ENCODE measurements around the gene DNAH10. TPM values are rescaled to one million over a fixed set of nuclear protein-coding genes. Genes with fewer than 3 reads are reported as not detected.

Gene DNAH10
- total and polyA plus RNA-seq, 9 donors: 0.05 to 20.2 (median 0.72) TPM

DNA sequence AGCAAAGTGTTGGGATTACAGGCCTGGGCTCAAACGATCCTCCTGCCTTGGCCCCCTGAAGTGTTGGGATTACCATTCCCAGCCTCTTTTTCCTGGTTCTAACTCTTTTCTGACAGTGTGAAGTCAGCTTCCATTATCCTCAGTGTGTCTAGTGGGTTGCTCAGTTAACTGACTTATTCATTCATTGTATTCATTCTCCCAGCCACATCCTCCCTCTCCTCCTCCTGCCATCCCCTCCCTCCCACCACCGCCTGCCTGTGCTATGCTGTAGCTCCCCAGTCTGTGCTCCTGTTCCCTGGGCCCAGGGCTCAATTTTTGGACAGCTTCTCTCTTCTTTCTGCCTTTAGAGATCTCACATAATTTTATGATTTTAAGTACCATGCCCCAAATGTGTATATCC is 30.5 kb upstream of the DNAH10 start:
- H3K4me1 ChIP-seq (ENCODE audit: insufficient read depth): no peaks in the 10 kb centered on the region
- no peak for DNase-seq
- no peaks in the 10 kb centered on the region for H3K36me3 ChIP-seq
- no peak overlapping the region for H3K4me3 ChIP-seq
- no peak for TF ChIP-seq EP300 (IDR thresholded peaks at IDR 0.05)
- TF ChIP-seq, protein P1, sequence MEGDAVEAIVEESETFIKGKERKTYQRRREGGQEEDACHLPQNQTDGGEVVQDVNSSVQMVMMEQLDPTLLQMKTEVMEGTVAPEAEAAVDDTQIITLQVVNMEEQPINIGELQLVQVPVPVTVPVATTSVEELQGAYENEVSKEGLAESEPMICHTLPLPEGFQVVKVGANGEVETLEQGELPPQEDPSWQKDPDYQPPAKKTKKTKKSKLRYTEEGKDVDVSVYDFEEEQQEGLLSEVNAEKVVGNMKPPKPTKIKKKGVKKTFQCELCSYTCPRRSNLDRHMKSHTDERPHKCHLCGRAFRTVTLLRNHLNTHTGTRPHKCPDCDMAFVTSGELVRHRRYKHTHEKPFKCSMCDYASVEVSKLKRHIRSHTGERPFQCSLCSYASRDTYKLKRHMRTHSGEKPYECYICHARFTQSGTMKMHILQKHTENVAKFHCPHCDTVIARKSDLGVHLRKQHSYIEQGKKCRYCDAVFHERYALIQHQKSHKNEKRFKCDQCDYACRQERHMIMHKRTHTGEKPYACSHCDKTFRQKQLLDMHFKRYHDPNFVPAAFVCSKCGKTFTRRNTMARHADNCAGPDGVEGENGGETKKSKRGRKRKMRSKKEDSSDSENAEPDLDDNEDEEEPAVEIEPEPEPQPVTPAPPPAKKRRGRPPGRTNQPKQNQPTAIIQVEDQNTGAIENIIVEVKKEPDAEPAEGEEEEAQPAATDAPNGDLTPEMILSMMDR (IDR thresholded peaks at IDR 0.05): no peak
- TF ChIP-seq POLR2A (IDR thresholded peaks at IDR 0.05): no peak
- 86 to 94% (median 93%) methylated on average over 2 of the region's 2 CpGs for WGBS, 3 donors
- H3K27me3 ChIP-seq: no peaks in the 10 kb centered on the region
- no peak overlapping the region for H3K27ac ChIP-seq
- intact Hi-C loops (cut with DNase I): no loop called here
- H3K9me3 ChIP-seq: no peaks in the 10 kb centered on the region

DNA sequence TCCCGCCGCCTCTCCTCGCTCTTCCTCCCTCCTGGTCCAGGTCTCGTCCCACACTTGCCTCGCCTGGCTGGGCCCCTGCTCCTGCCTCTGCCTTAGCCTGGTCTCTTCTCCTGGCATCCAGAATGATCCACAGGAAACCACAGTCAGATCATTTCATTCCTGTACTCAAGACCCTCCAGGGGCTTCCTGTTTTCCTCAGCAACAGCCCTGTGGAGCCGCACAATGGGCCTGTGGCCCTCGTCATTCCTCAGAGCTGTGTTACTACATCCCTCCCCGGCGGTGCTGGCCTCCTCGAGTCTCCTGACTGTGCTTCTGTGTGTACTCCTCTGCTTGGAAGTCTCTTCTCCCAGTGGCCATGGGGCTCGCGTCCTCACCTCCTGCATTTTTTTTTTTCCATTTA is 29.9 kb upstream of the DNAH10 start:
- H3K36me3 ChIP-seq: no peaks in the 10 kb centered on the region
- no peak for DNase-seq
- H3K27ac ChIP-seq: no peak overlapping the region
- H3K4me1 ChIP-seq (ENCODE audit: insufficient read depth): no peaks in the 10 kb centered on the region
- WGBS, 3 donors: 94 to 95% (median 95%) methylated on average over 12 of the region's 12 CpGs
- no peak overlapping the region for H3K4me3 ChIP-seq
- intact Hi-C loops (cut with DNase I): no loop called here
- no peaks in the 10 kb centered on the region for H3K9me3 ChIP-seq
- no peaks in the 10 kb centered on the region for H3K27me3 ChIP-seq
- TF ChIP-seq EP300 (IDR thresholded peaks at IDR 0.05): no peak

DNA sequence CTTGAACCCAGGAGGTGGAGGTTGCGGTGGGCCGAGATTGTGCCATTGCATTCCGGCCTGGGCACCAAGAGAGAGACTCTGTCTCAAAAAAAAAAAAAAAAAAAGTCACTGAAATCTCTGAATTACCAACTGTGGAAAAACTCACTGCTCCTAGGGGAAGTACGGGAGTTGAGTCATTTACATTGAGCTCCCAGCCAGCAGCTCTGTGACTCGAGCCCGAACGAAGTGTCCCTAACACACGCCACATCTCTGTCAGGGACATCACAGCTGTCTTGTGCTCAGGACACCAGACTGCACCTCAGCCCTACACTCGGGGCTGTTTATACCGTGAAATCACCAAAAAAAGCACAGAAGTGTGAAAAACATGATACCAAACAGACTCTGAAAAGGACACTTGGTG is 28.9 kb upstream of the DNAH10 start:
- no peak overlapping the region for H3K27ac ChIP-seq
- DNase-seq: no peak
- WGBS, 3 donors: 84 to 91% (median 91%) methylated on average over 10 of the region's 10 CpGs
- TF ChIP-seq POLR2A (IDR thresholded peaks at IDR 0.05) (no peak), EP300 (IDR thresholded peaks at IDR 0.05) (no peak)
- TF ChIP-seq, protein P1 (IDR thresholded peaks at IDR 0.05): no peak
- no peaks in the 10 kb centered on the region for H3K9me3 ChIP-seq
- no peaks in the 10 kb centered on the region for H3K36me3 ChIP-seq
- H3K4me1 ChIP-seq (ENCODE audit: insufficient read depth): no peaks in the 10 kb centered on the region
- intact Hi-C loops (cut with DNase I): no loop called here
- no peaks in the 10 kb centered on the region for H3K27me3 ChIP-seq
- no peak overlapping the region for H3K4me3 ChIP-seq

DNA sequence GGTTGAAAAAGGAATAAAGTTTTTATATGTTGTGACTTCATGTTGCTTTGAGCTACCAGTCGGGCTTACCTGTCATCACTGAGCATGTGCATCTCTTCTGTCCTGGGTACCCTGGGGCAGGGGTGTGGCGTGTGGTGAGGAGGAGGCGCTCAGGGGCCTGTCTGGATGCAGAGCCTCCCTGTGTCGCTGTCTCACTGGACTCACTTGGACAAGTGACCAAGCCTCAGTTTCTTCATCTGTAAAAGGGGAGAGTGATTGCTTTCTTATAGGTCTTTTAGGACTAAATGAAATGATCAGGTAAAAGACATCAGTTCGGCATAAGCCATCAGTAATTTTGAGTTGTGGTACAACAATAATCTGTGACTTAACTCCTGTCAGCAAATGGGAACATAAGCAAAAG is 27.8 kb upstream of the DNAH10 start:
- DNase-seq: no peak
- H3K27me3 ChIP-seq: no peaks in the 10 kb centered on the region
- H3K9me3 ChIP-seq: no peaks in the 10 kb centered on the region
- H3K4me1 ChIP-seq (ENCODE audit: insufficient read depth): no peaks in the 10 kb centered on the region
- intact Hi-C loops (cut with DNase I): no loop called here
- TF ChIP-seq, protein P1 (IDR thresholded peaks at IDR 0.05): no peak
- TF ChIP-seq POLR2A (IDR thresholded peaks at IDR 0.05) (no peak), EP300 (IDR thresholded peaks at IDR 0.05) (no peak)
- H3K36me3 ChIP-seq: no peaks in the 10 kb centered on the region
- H3K27ac ChIP-seq: no peak overlapping the region
- no peak overlapping the region for H3K4me3 ChIP-seq
- WGBS, 3 donors: 76 to 88% (median 78%) methylated on average over 5 of the region's 5 CpGs

DNA sequence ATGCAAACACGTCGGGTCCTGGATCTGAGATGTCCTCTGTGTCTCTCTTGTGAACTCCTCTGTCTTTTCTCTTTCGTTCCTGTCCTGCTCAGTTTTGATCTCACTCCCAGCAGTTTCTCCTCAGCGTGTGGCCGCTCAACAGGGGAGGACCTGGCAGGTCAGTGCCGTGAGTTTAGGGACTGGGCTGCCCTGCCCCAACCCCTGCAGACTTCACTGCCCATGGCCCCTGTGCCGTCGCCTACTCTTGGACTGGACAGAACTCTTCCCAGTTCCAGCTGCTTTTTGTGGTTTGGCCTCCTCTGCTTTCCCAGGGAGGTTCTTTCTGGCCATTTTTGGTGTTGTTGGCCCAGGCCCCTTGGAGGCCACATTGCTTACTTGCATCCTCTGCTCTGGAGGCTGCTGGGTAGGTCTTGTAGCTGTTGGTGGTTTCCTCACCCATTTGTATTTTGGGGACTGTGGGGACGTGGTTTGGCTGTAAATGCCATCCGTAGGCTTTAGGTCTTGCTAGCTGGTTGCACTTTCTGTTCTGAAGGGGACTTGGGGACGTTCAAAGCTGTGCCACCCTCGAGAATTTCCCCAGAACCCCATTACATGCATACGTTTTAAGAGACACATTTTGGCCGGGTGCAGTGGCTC is 20.0 kb upstream of the DNAH10 start:
- 90 to 92% (median 90%) methylated on average over 14 of the region's 14 CpGs for WGBS, 3 donors
- TF ChIP-seq POLR2A (IDR thresholded peaks at IDR 0.05) (no peak), EP300 (IDR thresholded peaks at IDR 0.05) (no peak)
- TF ChIP-seq, protein P1 (IDR thresholded peaks at IDR 0.05): no peak
- Histone ChIP-seq H3K27me3 (no peaks in the 10 kb centered on the region), H3K4me1 (ENCODE audit: insufficient read depth) (no peaks in the 10 kb centered on the region), H3K4me3 (no peak overlapping the region), H3K27ac (no peak overlapping the region), H3K9me3 (no peaks in the 10 kb centered on the region), H3K36me3 (no peaks in the 10 kb centered on the region)
- intact Hi-C loops (cut with DNase I): no loop called here
- no peak for DNase-seq
